ENCODE measurements around the gene FAM3A.

- TF ChIP-seq EZH2 (IDR thresholded peaks at IDR 0.05; ENCODE audit: borderline replicate concordance, low read length): no peak
- no peak for TF ChIP-seq CTCF (IDR thresholded peaks at IDR 0.05; ENCODE audit: low read length)
Measured at GRCh38 chrX:154457491-154458115, 58.4 kb downstream of the FAM3A start.

Measured in OCI-LY1 (cell line).